HCT116 (cell line): ENCODE results near the gene SCCPDH.

Source experiments
- CTCF ChIP-seq, 3 experiments: fragments of 200-600 bp in 1 of 3; sonication (generic) in 1 of 3; IDR thresholded peaks in 2 of 3; conservative IDR thresholded peaks in 1 of 3; 2 replicates each; pipeline ENCODE4 v1.5.1; 2012 to 2017; ENCODE audit warnings: low read depth in 2 of 3, low read length in 2 of 3, antibody characterized with exemption in 1 of 3, borderline replicate concordance in 1 of 3, control low read depth in 1 of 3, mild to moderate bottlenecking in 1 of 3, mixed read lengths in 1 of 3, mixed run types in 1 of 3, moderate library complexity in 1 of 3; ENCODE audit not compliant: insufficient read depth in 1 of 3
- ELF1 ChIP-seq: IDR thresholded peaks from 2 replicates; pipeline ENCODE4 v1.6.1; 2012; ENCODE audit warnings: low read depth, borderline replicate concordance
- EZH2 ChIP-seq: fragments of 200-600 bp; sonication (generic); IDR thresholded peaks from 2 replicates; pipeline ENCODE4 v1.6.1; 2017; ENCODE audit warnings: antibody characterized with exemption, mixed run types
- EZH2phosphoT487 ChIP-seq: fragments of 200-600 bp; IDR thresholded peaks from 2 replicates; pipeline ENCODE4 v1.6.1; 2018; ENCODE audit warnings: antibody characterized with exemption, borderline replicate concordance

GRCh38 chr1:246779561-246780175 lies 55.5 kb downstream of the SCCPDH start:
- no peak for TF ChIP-seq EZH2phosphoT487
- TF ChIP-seq CTCF (IDR thresholded peaks at IDR 0.05 in 2 of 3, conservative IDR thresholded peaks at IDR 0.05 in 1 of 3; ENCODE audit: borderline replicate concordance in 1 of 3, insufficient read depth in 1 of 3, low read depth in 2 of 3, low read length in 2 of 3) = no peak
- TF ChIP-seq EZH2 = no peak
- TF ChIP-seq ELF1 = no peak
